Right lobe of liver (tissue), 4 donors: ENCODE measurements around the gene ASPG.

Source experiments
- CTCF ChIP-seq, 4 donors: fragments of 200-600 bp in 3 of 4; fragments of 450-650 bp in 1 of 4; IDR thresholded peaks; one replicate each; pipeline versions ENCODE4 v1.5.1 to v1.8.0; 2016 to 2022; ENCODE audit warnings: antibody characterized with exemption in 4 of 4, mild to moderate bottlenecking in 2 of 4
- POLR2A ChIP-seq: fragments of 450-650 bp; IDR thresholded peaks from one replicate; pipeline ENCODE4 v1.6.1; 2017; ENCODE audit warnings: antibody characterized with exemption, mild to moderate bottlenecking
- donor health status: DM: no; HTN: no; CAD: no.
- donor health status: DM: no; HTN: no; CAD: no.
- donor health status: DM: no; HTN: yes; CAD: no.

GRCh38 chr14:104132981-104133380 is 47.5 kb downstream of the ASPG start:
- TF ChIP-seq POLR2A (no peak), CTCF (IDR thresholded peaks at IDR 0.05) (no peak)
